NCI-H1436 treated with DMSO at 0.1 percent for 48 hours (cell line): ENCODE data around the gene TULP4.

Experiments
- DNase-seq: peaks from one replicate; lab custom pipeline; 2025; lab: John Stamatoyannopoulos, UW

Gene TULP4

GRCh38 chr6:158358450-158359077 lies 46.3 kb downstream of the TULP4 start:
- DNase-seq, result no peak

- DNase-seq, result no peak
Observed at GRCh38 chr6:158361068-158361467, 48.8 kb downstream of the TULP4 start.

- no peak for DNase-seq
Observed at GRCh38 chr6:158361961-158362669, 49.9 kb downstream of the TULP4 start.

- no peak for DNase-seq
Observed at GRCh38 chr6:158366363-158366762, 54.1 kb downstream of the TULP4 start.

GRCh38 chr6:158367816-158368215 lies 55.6 kb downstream of the TULP4 start:
- DNase-seq, result no peak

GRCh38 chr6:158369241-158369640 lies 57.0 kb downstream of the TULP4 start:
- no peak for DNase-seq

- DNase-seq, result no peak
Observed at GRCh38 chr6:158370805-158371204, 58.5 kb downstream of the TULP4 start.

GRCh38 chr6:158371261-158371660 lies 59.0 kb downstream of the TULP4 start:
- no peak for DNase-seq

- no peak for DNase-seq
Observed at GRCh38 chr6:158372574-158372973, 60.3 kb downstream of the TULP4 start.

GRCh38 chr6:158373214-158373613 lies 60.9 kb downstream of the TULP4 start:
- no peak for DNase-seq

GRCh38 chr6:158374020-158374419 lies 61.8 kb downstream of the TULP4 start:
- no peak for DNase-seq

- DNase-seq, result no peak
Observed at GRCh38 chr6:158376631-158377081, 64.4 kb downstream of the TULP4 start.

GRCh38 chr6:158377860-158378259 lies 65.6 kb downstream of the TULP4 start:
- no peak for DNase-seq

GRCh38 chr6:158379336-158379735 lies 67.1 kb downstream of the TULP4 start:
- DNase-seq, result no peak

- DNase-seq, result no peak
Observed at GRCh38 chr6:158381214-158381613, 68.9 kb downstream of the TULP4 start.

- DNase-seq, result no peak
Observed at GRCh38 chr6:158382491-158382890, 70.2 kb downstream of the TULP4 start.

- DNase-seq, result no peak
Observed at GRCh38 chr6:158383057-158383456, 70.8 kb downstream of the TULP4 start.

GRCh38 chr6:158383542-158383941 lies 71.3 kb downstream of the TULP4 start:
- no peak for DNase-seq

- DNase-seq, result no peak
Observed at GRCh38 chr6:158384671-158385110, 72.4 kb downstream of the TULP4 start.

- no peak for DNase-seq
Observed at GRCh38 chr6:158387036-158387435, 74.8 kb downstream of the TULP4 start.

- no peak for DNase-seq
Observed at GRCh38 chr6:158387578-158387977, 75.3 kb downstream of the TULP4 start.

- no peak for DNase-seq
Observed at GRCh38 chr6:158388727-158389126, 76.5 kb downstream of the TULP4 start.

- DNase-seq, result no peak
Observed at GRCh38 chr6:158389193-158389919, 77.1 kb downstream of the TULP4 start.
